LHCN-M2 (cell line): ENCODE measurements around the gene PRKACA. TPM values are rescaled to one million over a fixed set of nuclear protein-coding genes. Genes with fewer than 3 reads are reported as not detected.
"Not testable (repeated sequence)": the region's sequence is repeated elsewhere in the genome, so short reads cannot be mapped to it uniquely, and the experiment has no call there.

Source experiments
- DNase-seq: peaks from one replicate; pipeline ENCODE4 v3.0.0-alpha.2; 2012; ENCODE audit warnings: low read depth
- total RNA-seq: library from RNA; depleted of rRNA; stranded (reverse); fragments of >200 nt; gene quantifications from 2 replicates; pipeline ENCODE4 v1.2.3, GENCODE V29; 2014

Gene PRKACA
- total RNA-seq, 1 experiment from 2014 or later, result 76.2 TPM

DNA sequence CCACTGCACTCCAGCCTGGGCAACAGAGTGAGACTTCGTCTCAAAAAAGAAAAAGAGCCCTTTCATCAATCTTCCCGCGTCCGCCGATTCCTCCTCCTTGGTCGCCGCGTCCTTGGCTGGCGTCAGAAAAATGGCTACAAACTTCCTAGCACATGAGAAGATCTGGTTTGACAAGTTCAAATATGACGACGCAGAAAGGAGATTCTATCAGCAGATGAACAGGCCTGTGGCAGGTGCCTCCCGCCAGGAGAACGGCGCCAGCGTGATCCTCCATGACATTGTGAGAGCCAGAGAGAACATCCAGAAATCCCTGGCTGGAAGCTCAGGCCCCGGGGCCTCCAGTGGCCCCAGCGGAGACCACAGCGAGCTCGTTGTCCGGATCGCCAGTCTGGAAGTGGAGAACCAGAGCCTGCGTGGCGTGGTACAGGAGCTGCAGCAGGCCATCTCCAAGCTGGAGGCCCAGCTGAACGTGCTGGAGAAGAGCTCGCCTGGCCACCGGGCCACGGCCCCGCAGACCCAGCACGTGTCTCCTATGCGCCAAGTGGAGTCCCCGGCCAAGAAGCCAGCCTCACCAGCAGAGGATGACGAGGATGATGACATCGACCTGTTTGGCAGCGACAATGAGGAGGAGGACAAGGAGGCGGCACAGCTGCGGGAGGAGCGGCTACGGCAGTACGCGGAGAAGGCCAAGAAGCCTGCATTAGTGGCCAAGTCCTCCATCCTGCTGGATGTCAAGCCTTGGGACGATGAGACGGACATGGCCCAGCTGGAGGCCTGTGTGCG lies 47.1 kb downstream of the PRKACA start:
- no peak for DNase-seq

DNA sequence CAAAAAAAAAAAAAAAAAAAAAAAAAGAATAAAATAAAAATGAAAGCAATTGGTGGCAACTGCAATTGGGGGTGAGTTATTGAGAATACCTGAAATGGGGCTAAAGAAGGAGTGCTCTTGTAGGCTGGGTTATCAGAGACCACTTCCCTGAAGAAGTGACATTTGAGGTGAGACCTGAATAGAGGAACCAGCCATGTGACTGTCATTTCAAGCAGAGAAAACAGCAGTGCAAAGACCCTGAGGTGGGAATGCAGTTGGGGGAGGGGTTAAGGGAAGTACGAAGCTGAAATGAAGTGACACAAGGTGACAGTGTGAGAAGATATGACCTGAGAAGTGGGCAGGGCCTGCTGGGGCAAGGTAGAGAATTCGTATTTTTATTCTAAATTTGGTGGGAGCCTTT lies 51.4 kb downstream of the PRKACA start:
- DNase-seq, result no peak

DNA sequence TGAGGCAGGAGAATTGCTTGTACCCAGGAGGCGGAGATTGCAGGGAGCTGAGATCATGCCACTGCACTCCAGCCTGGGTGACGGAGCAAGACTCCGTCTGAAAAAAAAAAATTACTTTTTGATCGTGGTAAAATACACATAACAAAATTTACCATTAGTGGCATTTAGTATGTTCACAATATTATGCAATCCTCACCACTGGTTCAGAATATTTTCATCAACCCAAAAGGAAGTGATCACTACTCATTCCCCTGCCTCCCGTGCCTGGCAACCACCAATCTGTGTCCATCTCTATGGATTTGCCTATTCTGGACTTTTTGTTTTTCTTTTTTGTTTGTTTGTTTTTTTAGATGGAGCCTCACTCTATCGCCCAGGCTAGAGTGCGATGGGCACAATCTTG lies 54.5 kb downstream of the PRKACA start:
- no peak for DNase-seq

DNA sequence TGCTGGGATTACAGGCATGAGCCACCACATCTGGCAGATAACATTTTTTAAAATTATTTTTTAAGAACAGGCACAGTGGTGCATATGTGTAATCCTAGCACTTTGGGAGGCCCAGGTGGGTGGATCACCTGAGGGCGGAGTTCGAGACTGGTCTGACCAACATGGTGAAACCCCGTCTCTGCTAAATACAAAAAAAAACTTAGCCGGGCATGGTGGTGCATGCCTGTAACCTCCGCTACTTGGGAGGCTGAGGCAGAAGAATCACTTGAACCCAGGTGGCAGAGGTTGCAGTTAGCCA lies 55.1 kb downstream of the PRKACA start:
- DNase-seq, result no peak

DNA sequence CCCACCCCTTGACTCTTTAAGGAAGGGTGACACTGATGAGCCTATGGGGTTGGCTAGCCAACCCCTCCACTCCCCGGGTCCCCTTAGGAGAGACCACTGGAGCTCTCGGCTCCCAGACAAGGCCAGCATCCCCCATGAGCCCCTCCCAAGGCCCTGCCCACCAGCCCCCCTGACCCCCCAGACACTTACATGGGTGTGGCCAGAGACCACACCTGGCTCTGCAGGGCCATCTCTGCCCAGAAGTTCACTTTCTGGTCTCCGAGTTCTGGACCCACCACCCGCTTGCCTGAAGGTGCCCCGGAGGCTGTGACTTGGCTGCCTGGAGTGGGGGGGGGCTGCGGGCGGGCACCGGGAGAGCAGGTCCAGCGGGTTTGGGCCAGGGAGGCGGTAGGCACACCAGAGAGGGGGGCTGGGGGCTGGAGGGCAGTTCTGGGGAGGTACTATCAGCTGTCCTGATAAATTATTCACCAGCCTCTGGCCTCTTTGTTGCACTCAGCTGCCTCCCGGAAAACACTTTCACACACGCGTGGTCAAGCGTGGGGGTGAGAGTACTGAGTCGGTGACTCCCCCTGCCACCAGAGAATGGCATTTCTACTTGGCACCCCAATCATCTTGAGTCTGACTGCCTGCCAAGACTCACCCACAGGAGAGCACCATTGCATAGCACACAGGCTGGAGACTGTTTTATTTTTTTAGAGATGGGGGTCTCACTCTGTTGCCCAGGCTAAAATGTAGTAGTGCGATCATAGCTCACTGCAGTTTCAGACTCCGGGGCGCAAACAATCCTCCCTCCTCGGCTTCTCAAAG lies 55.6 kb downstream of the PRKACA start, which contains the start of gene PALM3:
PALM3 (minus strand) TSS at position 326 of the 807 bp plus-strand sequence; CDS start at position 230, 96 bp downstream.
- no peak for DNase-seq

DNA sequence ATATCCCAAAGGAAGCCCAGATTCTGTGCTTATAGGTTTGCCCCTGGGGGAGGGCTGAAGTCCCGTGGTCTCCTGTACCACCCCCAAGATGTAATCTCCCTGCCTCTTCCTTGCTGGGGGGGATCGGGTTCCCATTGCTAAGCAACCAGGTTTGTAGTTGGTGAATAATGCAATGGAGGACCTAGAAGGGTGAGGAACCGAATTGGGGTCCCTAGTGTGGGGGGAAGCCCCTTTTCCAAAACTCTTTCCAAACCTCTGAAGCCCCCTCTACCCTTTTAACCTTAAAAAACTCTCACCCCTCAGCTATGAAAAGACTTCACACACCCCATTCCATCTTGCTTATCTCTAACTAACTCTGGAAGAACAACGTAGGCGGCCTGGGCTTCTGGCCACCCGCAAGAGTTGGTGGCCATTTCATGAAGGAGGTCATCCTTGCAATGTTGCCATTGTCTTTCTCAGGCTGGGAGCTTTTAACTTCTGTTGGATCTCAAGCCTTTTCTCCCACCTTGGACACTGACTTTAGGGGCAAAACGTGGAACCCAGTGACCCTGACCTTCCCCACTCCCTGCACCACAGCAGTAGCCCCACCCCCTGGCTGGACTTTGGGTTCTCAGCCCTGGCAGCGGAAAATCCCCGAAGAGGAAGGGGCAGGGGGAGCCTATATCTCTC lies 56.3 kb downstream of the PRKACA start:
- DNase-seq, result no peak

DNA sequence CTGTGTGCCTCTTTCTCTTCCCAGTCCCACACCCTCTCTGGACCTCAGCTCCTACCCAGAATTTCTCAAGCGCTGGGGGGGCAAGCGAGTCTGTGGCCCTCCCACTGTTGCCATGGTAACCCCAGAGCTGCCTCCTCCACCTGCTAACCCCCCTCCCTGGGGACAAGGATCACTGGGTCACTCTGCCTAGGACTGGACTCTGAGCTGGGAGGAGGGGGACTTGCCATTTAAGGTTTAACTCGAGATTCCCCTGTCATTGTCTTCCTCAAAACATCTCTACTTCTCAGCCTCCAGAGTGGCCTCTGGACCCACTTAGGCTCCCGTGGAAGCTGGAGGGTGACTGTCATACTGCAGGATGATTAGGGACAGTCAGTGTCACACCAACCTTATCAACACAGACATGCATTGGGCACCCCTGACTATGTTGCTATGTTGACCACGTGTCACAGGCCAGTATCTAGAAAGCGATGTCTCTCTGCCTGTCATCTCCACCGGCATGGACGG lies 57.9 kb downstream of the PRKACA start:
- no peak for DNase-seq

DNA sequence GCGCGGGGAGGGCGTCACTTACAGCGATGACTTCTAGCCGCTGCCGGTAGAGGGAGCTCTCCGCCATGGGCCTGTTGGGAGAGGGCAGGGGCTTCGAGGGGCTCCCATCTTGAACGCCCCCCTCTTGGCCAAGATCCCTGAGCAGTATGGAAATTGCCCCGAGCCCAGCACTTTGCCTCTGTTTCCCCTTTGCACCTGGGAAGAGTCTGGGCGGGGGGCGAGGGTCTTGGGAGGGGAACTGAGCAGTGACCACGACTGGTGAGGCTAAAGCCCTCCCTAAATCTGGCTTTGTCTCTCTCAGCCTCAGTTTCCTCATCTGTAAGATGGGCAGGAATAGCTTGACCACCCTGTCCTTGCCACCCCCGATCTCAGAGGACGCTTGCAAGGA lies 58.5 kb downstream of the PRKACA start:
- no peak for DNase-seq

DNA sequence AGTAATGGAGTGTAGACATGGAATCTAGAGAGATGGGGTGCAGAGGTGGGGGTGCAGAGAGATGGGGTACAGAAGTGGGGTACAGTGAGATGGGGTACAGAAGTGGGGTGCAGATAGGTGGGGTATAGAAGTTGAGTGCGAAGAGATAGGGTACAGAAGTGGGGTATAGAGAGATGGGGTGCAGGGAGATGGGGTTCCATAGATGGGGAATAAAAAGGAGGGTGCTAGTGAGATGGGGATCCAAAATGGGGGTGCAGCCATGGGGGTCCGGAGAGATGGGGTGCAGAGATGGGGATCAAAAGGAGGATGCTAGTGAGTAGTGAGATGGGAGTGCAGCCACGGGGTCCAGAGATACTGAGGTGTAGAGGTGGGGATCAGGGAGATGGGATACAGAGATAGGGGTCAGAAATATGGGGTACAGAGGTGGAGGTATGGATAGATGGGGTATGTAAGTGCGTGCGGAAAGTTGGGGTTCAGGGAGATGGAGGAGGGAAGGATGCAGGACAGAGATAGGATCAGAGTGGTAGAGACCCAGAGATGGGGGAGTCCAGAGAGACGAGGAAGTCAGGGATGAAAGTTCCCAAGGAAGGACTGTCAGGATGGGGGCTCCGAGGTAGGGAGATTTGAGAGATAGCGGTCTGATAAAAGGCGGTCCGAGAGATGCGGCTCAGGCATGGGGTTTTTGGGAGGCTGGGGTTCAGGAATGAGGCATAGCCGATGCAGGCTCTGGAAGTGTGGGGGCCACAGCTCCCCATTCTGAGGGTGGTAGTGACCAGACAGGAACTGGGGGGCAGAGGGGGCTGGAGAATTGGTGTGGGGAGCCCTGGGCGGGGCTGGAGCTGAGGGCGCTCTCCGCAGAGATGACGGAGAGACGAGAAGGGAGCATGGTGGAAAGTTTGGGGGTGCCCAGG lies 59.1 kb downstream of the PRKACA start:
- no peak for DNase-seq

DNA sequence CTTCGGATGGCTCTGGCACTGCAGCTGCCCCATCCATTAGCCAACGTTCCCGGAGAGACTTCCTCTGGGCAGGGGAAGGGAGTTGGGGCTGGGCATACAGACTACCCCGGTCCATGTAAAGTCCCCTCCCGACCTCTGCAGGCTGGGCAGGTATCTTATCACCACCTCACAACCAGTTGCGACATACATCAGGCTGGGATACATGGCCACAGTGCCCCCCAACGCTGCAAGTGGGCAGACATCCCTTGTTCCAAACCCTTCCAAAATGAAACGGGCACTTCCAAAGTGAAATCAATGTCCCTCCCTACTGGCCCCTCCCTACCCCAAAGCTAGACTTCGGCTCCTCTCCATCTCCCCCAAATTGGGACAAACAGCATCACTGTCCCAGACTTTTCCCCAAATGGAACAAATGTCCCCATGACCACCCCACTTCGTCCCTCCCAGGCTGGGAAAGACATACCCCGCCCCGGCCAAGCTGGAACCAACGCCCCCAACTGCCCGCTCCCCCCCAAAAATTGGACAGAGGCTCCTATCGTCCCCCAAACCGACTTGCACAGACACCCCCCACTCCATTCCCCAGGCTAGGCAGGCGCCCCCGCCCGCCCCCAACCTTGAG lies 60.7 kb downstream of the PRKACA start:
- DNase-seq, result no peak

DNA sequence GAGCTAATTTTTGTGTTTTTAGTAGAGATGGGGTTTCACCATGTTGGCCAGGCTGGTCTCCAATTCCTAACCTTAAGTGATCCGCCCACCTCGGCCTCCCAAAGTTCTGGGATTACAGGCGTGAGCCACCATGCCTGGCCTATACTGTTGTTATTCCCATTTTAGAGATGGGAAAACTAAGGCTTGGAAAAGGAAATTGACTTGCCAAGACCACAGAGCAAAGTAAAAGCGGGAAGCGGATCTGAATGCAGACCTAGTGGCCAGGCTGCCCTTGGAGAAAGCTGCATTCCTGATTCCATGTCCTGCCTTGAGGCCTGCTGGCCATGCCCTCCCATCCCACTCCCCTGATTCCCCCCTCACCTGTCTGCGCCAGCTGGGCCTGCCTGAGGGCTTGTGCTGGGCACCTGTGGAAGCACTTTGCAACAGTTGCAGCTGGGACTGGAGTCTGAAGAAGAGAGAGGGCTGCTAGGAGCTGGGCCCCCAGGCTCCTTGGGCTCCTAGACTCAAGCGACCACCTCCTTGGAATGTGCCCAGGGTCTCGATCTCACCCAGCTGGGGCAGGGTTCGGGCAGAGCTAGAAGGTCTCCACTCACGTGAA lies 61.4 kb downstream of the PRKACA start:
- DNase-seq, result no peak

DNA sequence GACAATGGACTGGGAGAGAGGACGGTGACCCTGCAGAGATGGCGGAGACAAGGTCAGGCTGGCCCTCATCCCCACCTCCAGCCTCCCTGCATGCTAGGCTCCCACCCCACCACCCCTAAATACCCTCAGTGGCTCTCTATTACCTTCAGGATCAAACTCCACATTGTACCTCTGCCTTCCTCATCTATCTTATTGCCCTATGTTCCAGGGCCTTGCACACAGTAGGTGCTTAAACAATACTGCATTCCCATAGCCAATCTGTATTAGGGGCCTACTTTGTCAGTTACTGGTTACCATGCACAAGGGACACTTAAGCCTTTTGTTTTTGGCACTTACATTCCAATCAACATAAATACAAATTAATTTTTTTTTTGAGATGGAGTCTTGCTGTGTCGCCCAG lies 62.2 kb downstream of the PRKACA start:
- DNase-seq, result no peak

DNA sequence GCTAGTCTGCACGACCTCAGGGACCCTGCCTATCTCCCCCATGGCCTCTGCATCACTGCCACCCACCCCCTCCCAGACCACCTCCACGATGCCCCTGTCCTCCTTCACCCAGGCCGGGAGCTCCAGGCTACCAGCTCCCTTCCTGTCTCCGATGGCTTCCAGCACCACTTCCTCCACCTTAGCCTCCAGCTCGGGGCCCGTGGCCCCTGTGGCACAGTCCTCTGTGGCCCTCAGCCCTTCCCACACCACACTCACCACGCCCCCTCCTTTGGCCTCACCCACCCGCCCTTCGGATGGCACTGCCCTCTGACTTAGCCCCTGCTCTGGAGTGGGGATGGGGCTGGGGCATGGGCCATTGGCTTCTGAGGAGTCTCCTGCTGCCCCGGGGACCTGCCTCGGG lies 62.8 kb downstream of the PRKACA start:
- no peak for DNase-seq

DNA sequence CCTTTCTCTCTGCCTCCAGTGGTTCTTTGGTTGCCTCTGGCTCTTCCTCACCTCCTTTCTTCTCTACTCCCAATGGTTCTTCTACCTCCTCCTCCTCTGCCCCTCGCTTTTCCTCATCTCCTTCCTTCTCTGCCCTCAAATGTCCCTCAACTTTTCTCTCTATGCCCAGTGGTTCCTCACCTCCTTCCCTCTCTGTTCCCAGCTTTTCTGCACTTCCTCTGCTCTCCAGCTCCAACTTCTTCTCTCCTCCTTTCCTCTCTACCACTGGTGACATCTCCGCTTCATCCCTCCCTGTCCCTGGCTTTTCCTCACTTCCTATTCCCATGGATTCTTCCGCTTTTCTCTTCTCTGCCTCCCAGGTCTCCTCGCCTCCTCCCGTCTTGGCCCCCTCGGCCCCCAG lies 63.5 kb downstream of the PRKACA start:
- DNase-seq, result no peak

DNA sequence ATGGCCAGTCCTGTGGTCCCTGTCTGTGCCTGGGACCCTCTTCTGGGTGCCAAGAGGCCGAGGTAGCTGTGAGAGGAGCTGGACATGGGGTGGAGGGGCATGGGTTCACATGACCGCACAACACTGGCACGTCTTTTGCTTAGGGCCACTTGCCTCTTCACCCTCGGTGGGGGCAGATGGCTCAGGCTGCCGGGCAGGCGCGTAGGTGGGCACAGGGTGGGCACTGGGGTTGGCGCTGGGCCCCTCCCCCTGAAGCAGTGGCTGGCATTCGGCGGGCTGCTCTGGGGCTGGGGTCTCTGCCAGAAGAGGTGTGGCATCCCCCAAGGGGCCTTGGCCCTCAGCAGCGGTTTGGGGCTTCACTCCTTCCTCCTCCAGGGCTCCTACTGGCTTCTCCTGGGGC lies 64.1 kb downstream of the PRKACA start:
- DNase-seq, result no peak

DNA sequence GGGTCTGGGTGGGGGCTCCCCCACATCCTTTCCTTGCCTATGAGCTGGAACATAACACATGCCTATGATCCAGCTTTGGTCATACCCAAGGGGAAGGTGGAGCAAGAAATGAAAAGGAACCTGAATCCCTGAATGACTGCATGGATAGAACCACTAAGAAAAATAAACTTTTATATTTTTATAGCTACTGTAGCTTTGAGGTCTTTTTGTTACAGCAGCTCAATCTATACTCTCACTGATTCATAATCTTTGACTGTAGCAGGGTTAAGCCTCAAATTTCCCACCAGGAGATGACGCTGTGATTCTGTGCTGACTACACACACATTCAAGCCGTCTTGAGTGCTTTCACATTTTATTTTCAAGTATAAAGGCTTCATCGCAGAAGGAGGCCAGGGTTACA lies 64.5 kb downstream of the PRKACA start:
- DNase-seq, result no peak

DNA sequence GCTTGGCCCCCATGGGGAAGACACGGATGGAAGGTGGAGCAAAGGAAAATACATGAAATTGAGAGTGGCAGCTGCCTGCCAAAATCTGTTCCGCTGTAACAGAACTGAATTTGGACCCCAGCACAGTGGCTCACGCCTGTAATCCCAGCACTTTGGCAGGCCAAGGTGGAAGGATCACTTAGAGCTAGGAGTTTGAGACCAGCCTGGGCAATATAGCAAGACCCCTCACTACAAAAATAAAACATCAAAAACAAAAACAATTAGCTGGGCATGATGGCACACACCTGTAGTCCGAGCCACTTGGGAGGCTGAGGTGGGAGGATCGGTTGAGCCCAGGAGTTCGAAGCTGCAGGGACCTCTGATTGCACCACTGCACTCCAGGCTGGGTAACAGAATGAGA lies 65.1 kb downstream of the PRKACA start:
- DNase-seq, result no peak

DNA sequence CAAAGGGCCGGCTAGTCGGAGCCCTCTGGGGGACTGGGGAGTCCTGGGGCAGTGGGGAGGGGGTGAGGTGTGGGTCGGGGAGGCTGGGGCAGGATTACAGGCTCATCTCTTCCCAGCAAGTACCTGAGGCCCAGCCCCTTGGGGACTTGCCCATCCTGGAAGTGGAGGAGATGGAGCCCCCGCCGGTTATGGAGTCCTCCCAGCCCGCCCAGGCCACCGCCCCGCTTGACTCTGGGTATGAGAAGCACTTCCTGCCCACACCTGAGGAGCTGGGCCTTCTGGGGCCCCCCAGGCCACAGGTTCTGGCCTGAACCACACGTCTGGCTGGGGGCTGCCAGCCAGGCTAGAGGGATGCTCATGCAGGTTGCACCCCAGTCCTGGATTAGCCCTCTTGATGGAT lies 65.6 kb downstream of the PRKACA start:
- DNase-seq, result no peak

DNA sequence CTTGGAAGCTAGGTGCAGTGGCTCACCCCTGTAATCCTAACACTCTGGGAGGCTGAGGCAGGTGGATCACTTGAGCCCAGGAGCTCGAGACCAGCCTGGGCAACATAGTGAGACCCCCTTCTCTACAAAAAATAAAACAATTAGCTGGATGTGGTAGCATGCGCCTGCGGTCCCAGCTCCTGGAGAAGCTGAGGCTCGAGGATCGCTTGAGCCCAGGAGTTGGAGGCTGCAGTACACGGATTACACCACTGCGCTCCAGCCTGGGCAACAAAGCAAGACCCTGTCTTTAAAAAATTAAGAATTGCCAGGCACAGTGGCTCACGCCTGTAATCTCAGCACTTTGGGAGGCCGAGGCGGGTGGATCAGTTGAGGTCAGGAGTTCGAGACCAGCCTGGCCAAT lies 66.6 kb downstream of the PRKACA start:
- not testable (repeated sequence) for DNase-seq

DNA sequence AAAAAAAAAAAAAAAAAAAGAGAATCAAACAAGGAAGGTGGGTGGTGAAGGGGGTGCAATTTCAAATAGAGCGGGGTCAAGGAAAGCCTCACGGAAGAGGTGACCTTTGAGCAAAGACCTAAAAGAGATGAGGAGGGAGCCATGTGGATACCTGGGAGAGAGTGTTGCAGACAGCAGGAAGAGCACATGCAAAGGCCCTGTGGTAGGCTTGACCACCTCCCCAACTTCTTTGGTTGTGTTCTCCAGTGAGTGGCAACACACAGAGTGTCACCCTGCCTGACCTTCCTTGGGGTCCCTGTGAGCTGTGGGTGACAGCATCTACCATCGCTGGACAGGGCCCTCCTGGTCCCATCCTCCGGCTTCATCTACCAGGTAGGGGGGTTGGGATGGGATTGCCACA lies 67.0 kb downstream of the PRKACA start:
- no peak for DNase-seq
